ENCODE results near the gene AHCYL2.
"Not testable (repeated sequence)": the region's sequence is repeated elsewhere in the genome, so short reads cannot be mapped to it uniquely, and the experiment has no call there.

The AHCYL2 gene

GRCh38 chr7:129209067-129209926, 15.5 kb upstream of the AHCYL2 start:
- DNase-seq = no peak

- peak; percentile 36 for DNase-seq
Observed at GRCh38 chr7:129210256-129210988, 14.4 kb upstream of the AHCYL2 start.

GRCh38 chr7:129210989-129211312, 13.9 kb upstream of the AHCYL2 start:
- DNase-seq = no peak

GRCh38 chr7:129212126-129212525, 12.7 kb upstream of the AHCYL2 start:
- DNase-seq = no peak

GRCh38 chr7:129212596-129212995, 12.2 kb upstream of the AHCYL2 start:
- DNase-seq = no peak

- no peak for DNase-seq
Observed at GRCh38 chr7:129213828-129214227, 11.0 kb upstream of the AHCYL2 start.

- not testable (repeated sequence) for DNase-seq
Observed at GRCh38 chr7:129215691-129216090, 9.1 kb upstream of the AHCYL2 start.

- DNase-seq = not testable (repeated sequence)
Observed at GRCh38 chr7:129216101-129216715, 8.6 kb upstream of the AHCYL2 start.

- not testable (repeated sequence) for DNase-seq
Observed at GRCh38 chr7:129216821-129217416, 7.9 kb upstream of the AHCYL2 start.

- peak; percentile 68 for DNase-seq
Observed at GRCh38 chr7:129218514-129219062, 6.2 kb upstream of the AHCYL2 start.

GRCh38 chr7:129219166-129219565, 5.7 kb upstream of the AHCYL2 start:
- not testable (repeated sequence) for DNase-seq

- no peak for DNase-seq
Observed at GRCh38 chr7:129222064-129222463, 2.8 kb upstream of the AHCYL2 start.

GRCh38 chr7:129225206-129225930, 538 bp downstream of the AHCYL2 start:
- DNase-seq = peak; percentile 66

GRCh38 chr7:129225931-129226572, 1.2 kb downstream of the AHCYL2 start:
- DNase-seq = no peak

GRCh38 chr7:129227646-129228578, 3.1 kb downstream of the AHCYL2 start:
- no peak for DNase-seq

GRCh38 chr7:129228633-129229032, 3.8 kb downstream of the AHCYL2 start:
- no peak for DNase-seq

- no peak for DNase-seq
Observed at GRCh38 chr7:129231666-129232065, 6.8 kb downstream of the AHCYL2 start.

- no peak for DNase-seq
Observed at GRCh38 chr7:129238546-129238945, 13.7 kb downstream of the AHCYL2 start.

- DNase-seq = no peak
Observed at GRCh38 chr7:129240119-129240820, 15.4 kb downstream of the AHCYL2 start.

- no peak for DNase-seq
Observed at GRCh38 chr7:129244220-129244619, 19.4 kb downstream of the AHCYL2 start.
